ENCODE measurements around the gene FBXO45.

- TF ChIP-seq CTCF (conservative IDR thresholded peaks at IDR 0.05; ENCODE audit: low read depth, low read length) = no peak
- TF ChIP-seq RCOR1 (IDR thresholded peaks at IDR 0.05; ENCODE audit: insufficient replicate concordance, low read length) = no peak
- no peak for TF ChIP-seq NFE2L2 (IDR thresholded peaks at IDR 0.05; ENCODE audit: low read depth, low read length)
- no peak for TF ChIP-seq FOS (IDR thresholded peaks at IDR 0.05; ENCODE audit: low read depth, low read length)
Measured at GRCh38 chr3:196611761-196612483, 43.5 kb downstream of the FBXO45 start.
